Loucy (cell line): Measurements from ENCODE around the gene MTG2.

Experiments used
- H2AFZ ChIP-seq: fragments of 200-600 bp; sonication (generic); 2 replicates; pipeline ENCODE4 v1.6.0; 2016; ENCODE audit warnings: antibody characterized with exemption, mild to moderate bottlenecking, low read length, moderate library complexity
- H3F3A ChIP-seq: fragments of 200-600 bp; 2 replicates; pipeline ENCODE4 v1.6.0; 2016; ENCODE audit warnings: antibody characterized with exemption, low read depth, mild to moderate bottlenecking
- H3K27me3 ChIP-seq: fragments of 200-600 bp; sonication (generic); 2 replicates; pipeline ENCODE4 v1.6.1; 2014; ENCODE audit warnings: low read length, mild to moderate bottlenecking; ENCODE audit not compliant: insufficient read depth, poor library complexity, severe bottlenecking
- H3K36me3 ChIP-seq: fragments of 200-600 bp; sonication (generic); 2 replicates; pipeline ENCODE4 v1.6.1; 2016; ENCODE audit warnings: low read length; ENCODE audit not compliant: insufficient read depth
- H3K4me1 ChIP-seq: fragments of 200-600 bp; sonication (generic); 2 replicates; pipeline ENCODE4 v1.5.1; 2014; ENCODE audit warnings: low read length, mild to moderate bottlenecking; ENCODE audit not compliant: insufficient read depth, poor library complexity, severe bottlenecking
- H3K4me2 ChIP-seq: fragments of 200-600 bp; sonication (generic); 2 replicates; pipeline ENCODE4 v1.6.0; 2014; ENCODE audit warnings: antibody characterized with exemption, low read length, low read depth, mild to moderate bottlenecking; ENCODE audit not compliant: poor library complexity, severe bottlenecking
- H3K4me3 ChIP-seq: fragments of 200-600 bp; sonication (generic); 2 replicates; pipeline ENCODE4 v1.5.1; 2014; ENCODE audit warnings: low read length, mild to moderate bottlenecking, mixed read lengths; ENCODE audit not compliant: poor library complexity, severe bottlenecking
- H3K79me2 ChIP-seq: fragments of 200-600 bp; sonication (generic); 2 replicates; pipeline ENCODE4 v1.6.1; 2014; ENCODE audit warnings: low read length; ENCODE audit not compliant: insufficient read depth
- H3K9ac ChIP-seq: fragments of 200-600 bp; sonication (generic); 2 replicates; pipeline ENCODE4 v1.6.0; 2014; ENCODE audit warnings: mild to moderate bottlenecking, low read depth, low read length, moderate library complexity; ENCODE audit not compliant: poor library complexity, severe bottlenecking
- H3K9me2 ChIP-seq: fragments of 200-600 bp; sonication (generic); replicated peaks from 2 replicates; pipeline ENCODE4 v1.6.1; 2016; ENCODE audit warnings: low read depth, low read length, mixed read lengths
- H3K9me3 ChIP-seq: fragments of 200-600 bp; sonication (generic); 2 replicates; pipeline ENCODE4 v1.6.1; 2014; ENCODE audit warnings: mild to moderate bottlenecking, antibody characterized with exemption, low read length, low read depth; ENCODE audit not compliant: insufficient read depth
- H4K20me1 ChIP-seq: fragments of 200-600 bp; sonication (generic); 2 replicates; pipeline ENCODE4 v1.6.0; 2014; ENCODE audit warnings: antibody characterized with exemption, low read length, mild to moderate bottlenecking; ENCODE audit not compliant: insufficient read depth, poor library complexity, severe bottlenecking
- CTCF ChIP-seq: fragments of 200-600 bp; sonication (generic); conservative IDR thresholded peaks from 2 replicates; pipeline ENCODE4 v1.5.1; 2014; ENCODE audit warnings: mild to moderate bottlenecking, antibody characterized with exemption, low read length
- EZH2phosphoT487 ChIP-seq: fragments of 200-600 bp; IDR thresholded peaks from 2 replicates; pipeline ENCODE4 v1.6.1; 2018; ENCODE audit warnings: antibody characterized with exemption, mild to moderate bottlenecking, moderate library complexity, borderline replicate concordance

The MTG2 gene

GRCh38 chr20:62224113-62224855 is 41.5 kb downstream of the MTG2 start:
- Histone ChIP-seq H3K9me2 (no peaks in the 10 kb centered on the region), H3K4me2 (no peak overlapping the region), H3K9ac (no peak overlapping the region), H3F3A (no peaks in the 10 kb centered on the region), H3K4me3 (no peak overlapping the region), H3K36me3 (no peaks in the 10 kb centered on the region), H2AFZ (no peak overlapping the region), H3K9me3 (no peaks in the 10 kb centered on the region), H3K27me3 (no peaks in the 10 kb centered on the region), H3K4me1 (no peaks in the 10 kb centered on the region), H3K79me2 (no peaks in the 10 kb centered on the region), H4K20me1 (no peaks in the 10 kb centered on the region)
- TF ChIP-seq EZH2phosphoT487 (no peak), CTCF (no peak)

GRCh38 chr20:62225026-62225425 is 42.2 kb downstream of the MTG2 start:
- Histone ChIP-seq H3K27me3 (no peaks in the 10 kb centered on the region), H3K4me2 (no peak overlapping the region), H2AFZ (no peak overlapping the region), H3K79me2 (no peaks in the 10 kb centered on the region), H3K9ac (no peak overlapping the region), H3F3A (no peaks in the 10 kb centered on the region), H3K9me3 (no peaks in the 10 kb centered on the region), H3K4me3 (no peak overlapping the region), H4K20me1 (no peaks in the 10 kb centered on the region), H3K36me3 (no peaks in the 10 kb centered on the region), H3K4me1 (no peaks in the 10 kb centered on the region), H3K9me2 (no peaks in the 10 kb centered on the region)
- no peak for TF ChIP-seq CTCF
- TF ChIP-seq EZH2phosphoT487 = no peak

- H3F3A ChIP-seq = no peaks in the 10 kb centered on the region
- H3K9me2 ChIP-seq = no peaks in the 10 kb centered on the region
- H3K4me3 ChIP-seq = no peak overlapping the region
- no peak overlapping the region for H2AFZ ChIP-seq
- no peaks in the 10 kb centered on the region for H4K20me1 ChIP-seq
- H3K79me2 ChIP-seq = no peaks in the 10 kb centered on the region
- no peaks in the 10 kb centered on the region for H3K27me3 ChIP-seq
- no peak for TF ChIP-seq EZH2phosphoT487
- no peak for TF ChIP-seq CTCF
- no peaks in the 10 kb centered on the region for H3K36me3 ChIP-seq
- H3K9me3 ChIP-seq = no peaks in the 10 kb centered on the region
- no peaks in the 10 kb centered on the region for H3K4me1 ChIP-seq
- H3K4me2 ChIP-seq = no peak overlapping the region
- H3K9ac ChIP-seq = no peak overlapping the region
These were observed 43.2 kb downstream of the MTG2 start for GRCh38 chr20:62225820-62226635.
